Esophagus (tissue), 2 donors: Measurements from ENCODE around the gene THSD4. TPM values are rescaled to one million over a fixed set of nuclear protein-coding genes. Genes with fewer than 3 reads are reported as not detected.

Experiments
- H3K27ac ChIP-seq, 2 donors: one replicate each; pipeline ENCODE4 v1.5.1; 2013; ENCODE audit warnings: low read depth in 2 of 2, mild to moderate bottlenecking in 2 of 2, inconsistent platforms in 1 of 2, low read length in 1 of 2, moderate library complexity in 1 of 2
- H3K27me3 ChIP-seq, 2 donors: one replicate each; pipeline ENCODE4 v1.6.1; 2013; ENCODE audit warnings: low read length in 2 of 2, control low read depth in 1 of 2, mild to moderate bottlenecking in 1 of 2; ENCODE audit not compliant: insufficient read depth in 2 of 2, control insufficient read depth in 1 of 2
- H3K36me3 ChIP-seq, 2 donors: one replicate each; pipeline ENCODE4 v1.6.1; 2013; ENCODE audit warnings: low read length in 1 of 2; ENCODE audit not compliant: control insufficient read depth in 2 of 2, insufficient read depth in 2 of 2
- H3K4me1 ChIP-seq, 2 donors: one replicate each; pipeline ENCODE4 v1.6.1; 2013; ENCODE audit warnings: low read length in 1 of 2; ENCODE audit not compliant: control insufficient read depth in 2 of 2, insufficient read depth in 2 of 2
- H3K4me3 ChIP-seq, 2 donors: one replicate each; pipeline ENCODE4 v1.5.1; 2013; ENCODE audit warnings: low read length in 2 of 2, mild to moderate bottlenecking in 2 of 2, low read depth in 1 of 2, moderate library complexity in 1 of 2
- H3K9me3 ChIP-seq, 2 donors: one replicate each; pipeline ENCODE4 v1.6.1; 2013; ENCODE audit warnings: mild to moderate bottlenecking in 2 of 2, low read depth in 1 of 2, low read length in 1 of 2, moderate library complexity in 1 of 2; ENCODE audit not compliant: control insufficient read depth in 2 of 2, insufficient read depth in 1 of 2
- WGBS, 2 donors: extraction: QIAGEN DNeasy Blood & Tissue Kit; methylation state at CpG; one replicate each; pipeline ENCODE4 v1.1.7; 2013; 5-methylcytosine and 5-hydroxymethylcytosine counted together
- polyA plus RNA-seq, 2 donors: library from polyadenylated mRNA; stranded (reverse); fragments of 200-250 nt; gene quantifications; one replicate each; pipeline ENCODE4 v1.2.3, GENCODE V29; 2013
- donor health status: healthy with polysubstance abuse.
- donor health status: Bipolar disorder and iron deficiency.

THSD4 gene
- polyA plus RNA-seq, 2 donors, result 34.1 to 49.7 TPM

GRCh38 chr15:71612869-71613268 lies 497.6 kb downstream of the THSD4 start:
- Histone ChIP-seq H3K27me3 (no peaks in the 10 kb centered on the region), H3K9me3 (no peaks in the 10 kb centered on the region), H3K27ac (no peak overlapping the region), H3K4me3 (no peak overlapping the region), H3K36me3 (peaks cover 0 to 6% of the 10 kb centered on the region in 2 donors), H3K4me1 (peaks cover 0 to 2% of the 10 kb centered on the region in 2 donors)
- 82 to 86% methylated on average over 2 of the region's 2 CpGs for WGBS, 2 donors

DNA sequence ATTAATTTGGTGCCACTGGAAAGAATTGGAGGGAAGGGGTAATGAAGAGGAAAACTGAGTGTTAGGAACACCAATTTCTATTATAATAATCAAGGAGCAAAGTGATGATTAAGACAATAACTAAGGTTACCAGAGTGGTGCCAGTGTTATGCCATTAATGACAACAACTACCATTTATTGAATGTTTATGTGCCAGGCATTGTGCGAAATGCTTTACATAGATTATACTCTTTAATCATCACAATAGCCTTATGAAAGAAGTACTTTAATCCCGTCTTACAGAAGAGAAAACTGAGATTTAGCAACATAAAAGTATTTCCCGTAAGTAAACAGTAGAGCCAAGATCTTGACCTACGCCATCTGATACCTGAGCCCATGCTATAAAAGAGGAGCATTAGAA lies 507.8 kb downstream of the THSD4 start:
- Histone ChIP-seq H3K27ac (no peak overlapping the region), H3K36me3 (peaks cover 0 to 3% of the 10 kb centered on the region in 2 donors), H3K4me3 (no peak overlapping the region), H3K4me1 (no peaks in the 10 kb centered on the region), H3K27me3 (no peaks in the 10 kb centered on the region), H3K9me3 (no peaks in the 10 kb centered on the region)
- WGBS, 2 donors, result 77 to 80% methylated on average over 4 of the region's 4 CpGs

DNA sequence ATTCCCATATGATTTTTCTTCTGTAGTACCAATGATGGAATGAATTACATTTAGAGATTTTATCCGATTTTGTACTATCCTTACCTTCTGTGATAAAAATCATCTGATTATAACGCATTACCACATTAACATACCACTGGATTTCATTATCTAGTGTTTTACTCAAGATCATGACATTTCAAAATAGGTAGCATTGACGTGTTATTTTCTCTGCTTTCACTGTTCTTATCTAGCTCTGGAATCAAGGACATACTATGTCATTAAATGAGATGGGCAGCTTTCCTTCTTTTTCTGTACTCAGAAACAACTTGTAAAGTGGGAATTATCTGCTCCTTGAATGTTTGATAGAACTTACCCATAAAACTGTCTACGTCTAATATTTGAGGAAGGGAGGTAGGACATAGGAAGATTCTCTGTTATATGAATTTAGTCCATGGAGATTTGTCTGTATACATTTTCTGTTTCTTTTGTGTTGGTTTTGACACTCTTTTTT lies 511.4 kb downstream of the THSD4 start:
- no peaks in the 10 kb centered on the region for H3K27me3 ChIP-seq
- no peak overlapping the region for H3K27ac ChIP-seq
- no peaks in the 10 kb centered on the region for H3K4me1 ChIP-seq
- peaks cover 0 to 6% of the 10 kb centered on the region in 2 donors for H3K36me3 ChIP-seq
- no peak overlapping the region for H3K4me3 ChIP-seq
- 85 to 86% methylated on average over 4 of the region's 4 CpGs for WGBS, 2 donors
- H3K9me3 ChIP-seq, result no peaks in the 10 kb centered on the region

DNA sequence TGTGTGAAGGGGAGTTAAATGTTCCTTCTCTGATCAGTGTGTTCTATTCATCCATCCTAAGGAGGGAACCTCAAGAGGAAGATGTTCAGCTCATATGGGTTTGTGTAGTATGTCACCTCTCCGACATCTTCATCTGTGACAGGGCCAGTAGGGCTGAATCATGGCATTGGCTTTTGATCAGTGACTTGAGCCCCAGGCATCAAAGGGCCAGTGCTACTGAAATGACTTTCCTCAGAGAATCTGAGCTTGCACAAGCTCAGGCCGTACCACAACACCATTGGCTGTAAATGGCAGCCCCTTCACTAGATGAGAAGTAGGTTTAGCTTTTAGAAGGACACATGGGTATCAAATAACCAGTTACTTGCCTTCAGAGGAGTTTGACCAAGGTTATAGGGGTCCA lies 511.9 kb downstream of the THSD4 start:
- no peaks in the 10 kb centered on the region for H3K4me1 ChIP-seq
- H3K27ac ChIP-seq, result peak overlapping the region in 1 of 2 donors; percentile 13
- H3K36me3 ChIP-seq, result peaks cover 0 to 7% of the 10 kb centered on the region in 2 donors
- WGBS, 2 donors, result 70 to 78% methylated on average over 2 of the region's 2 CpGs
- H3K27me3 ChIP-seq, result no peaks in the 10 kb centered on the region
- H3K9me3 ChIP-seq, result no peaks in the 10 kb centered on the region
- H3K4me3 ChIP-seq, result no peak overlapping the region

DNA sequence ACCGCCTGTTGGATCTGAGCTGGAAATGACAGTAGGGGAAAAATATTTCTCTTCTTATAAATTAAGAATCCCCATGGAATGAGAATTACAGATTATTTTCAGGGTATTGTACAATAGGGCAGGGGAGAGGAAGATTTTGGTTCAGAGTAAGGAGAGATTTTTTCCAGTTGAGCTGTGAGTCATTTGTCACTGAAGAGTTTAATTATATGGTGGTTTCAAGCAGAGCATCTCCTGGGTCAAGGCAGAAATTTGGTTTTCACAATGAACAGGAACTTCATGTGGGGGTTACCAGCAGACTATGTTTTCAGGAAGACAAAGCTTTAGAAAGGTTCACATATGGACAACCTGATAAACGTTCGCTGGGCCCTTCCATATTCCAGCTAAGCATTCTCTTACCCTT lies 512.3 kb downstream of the THSD4 start:
- H3K4me1 ChIP-seq, result no peaks in the 10 kb centered on the region
- WGBS, 2 donors, result 81 to 82% methylated on average over 3 of the region's 3 CpGs
- no peak overlapping the region for H3K27ac ChIP-seq
- H3K9me3 ChIP-seq, result no peaks in the 10 kb centered on the region
- no peaks in the 10 kb centered on the region for H3K27me3 ChIP-seq
- H3K4me3 ChIP-seq, result no peak overlapping the region
- peaks cover 0 to 7% of the 10 kb centered on the region in 2 donors for H3K36me3 ChIP-seq

DNA sequence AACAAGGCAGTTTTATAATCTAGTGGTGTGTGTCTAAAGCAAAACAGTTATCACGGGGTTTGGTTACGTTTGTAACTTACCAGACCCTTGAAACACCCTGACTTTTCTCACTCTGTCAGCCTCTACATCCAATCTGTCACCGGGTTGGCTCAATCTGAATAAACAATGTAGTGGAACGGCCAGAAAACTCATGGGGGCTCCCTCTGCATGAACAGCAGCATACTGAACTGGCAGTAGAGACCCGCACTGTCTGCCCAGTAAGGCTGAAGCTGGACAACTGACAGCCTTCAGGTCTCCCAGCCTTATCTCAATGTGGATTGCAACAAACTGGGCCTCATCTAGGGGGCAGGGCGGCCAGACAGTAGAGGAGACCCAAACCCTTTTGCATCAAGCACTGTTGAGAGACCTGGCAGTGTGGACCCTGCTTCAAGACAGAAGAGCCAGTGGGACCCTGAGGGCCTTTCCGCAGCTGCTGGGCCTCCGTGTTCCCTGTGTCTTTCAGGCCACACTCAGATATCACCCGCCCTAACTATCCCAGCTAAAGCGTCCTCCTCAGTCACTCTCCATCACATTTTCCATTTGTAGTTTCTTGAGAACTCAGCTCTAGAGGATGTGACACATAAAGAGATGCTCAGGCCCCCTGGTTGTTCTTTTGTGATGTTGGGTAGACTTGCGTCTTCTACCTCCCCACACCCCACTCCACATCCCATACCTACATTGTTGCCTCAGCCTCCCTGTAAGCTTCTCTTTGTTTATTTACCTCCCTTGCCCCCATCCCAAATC lies 513.9 kb downstream of the THSD4 start:
- H3K36me3 ChIP-seq, result peaks cover 0 to 7% of the 10 kb centered on the region in 2 donors
- H3K4me3 ChIP-seq, result no peak overlapping the region
- no peaks in the 10 kb centered on the region for H3K4me1 ChIP-seq
- no peaks in the 10 kb centered on the region for H3K27me3 ChIP-seq
- no peaks in the 10 kb centered on the region for H3K9me3 ChIP-seq
- peak overlapping the region in 1 of 2 donors; percentile 67 for H3K27ac ChIP-seq
- WGBS, 2 donors, result 65 to 73% methylated on average over 11 of the region's 11 CpGs

DNA sequence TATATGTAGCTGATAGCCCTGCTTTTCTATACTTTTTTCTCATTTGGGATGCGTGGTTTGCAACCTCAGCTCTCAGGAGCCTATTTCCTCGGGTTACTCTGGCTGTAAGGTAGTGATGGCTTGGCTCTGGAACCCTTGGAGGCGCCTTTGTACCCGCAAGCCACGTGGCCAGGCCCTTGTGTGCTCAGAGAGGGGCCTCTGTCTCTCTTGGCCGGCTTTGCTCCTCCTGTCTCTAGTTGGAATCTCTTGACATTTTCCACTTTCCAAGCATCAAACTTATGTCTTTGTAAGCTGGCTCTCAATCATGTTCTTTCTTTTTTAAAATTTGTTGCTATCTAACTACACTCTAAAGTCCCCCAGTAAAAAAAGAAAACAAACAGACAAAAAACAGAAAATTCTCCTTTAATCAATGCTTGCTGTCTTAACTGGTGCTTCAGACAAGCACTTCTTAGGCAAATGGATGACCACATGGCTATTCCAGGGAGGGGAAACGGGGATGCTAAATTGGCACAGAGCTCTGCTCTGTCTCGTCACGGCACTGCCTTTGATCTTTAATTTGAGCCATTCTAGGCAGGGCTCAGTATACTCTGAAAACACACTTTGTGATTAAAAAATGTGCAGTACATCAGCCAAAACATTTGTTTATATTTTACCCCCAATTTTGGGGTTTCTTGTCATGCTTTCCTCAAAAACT lies 514.7 kb downstream of the THSD4 start:
- H3K4me3 ChIP-seq, result no peak overlapping the region
- no peaks in the 10 kb centered on the region for H3K4me1 ChIP-seq
- WGBS, 2 donors, result 44 to 64% methylated on average over 9 of the region's 9 CpGs
- H3K9me3 ChIP-seq, result no peaks in the 10 kb centered on the region
- no peaks in the 10 kb centered on the region for H3K27me3 ChIP-seq
- peaks cover 0 to 7% of the 10 kb centered on the region in 2 donors for H3K36me3 ChIP-seq
- peak overlapping the region; percentile 66 to 67 for H3K27ac ChIP-seq

DNA sequence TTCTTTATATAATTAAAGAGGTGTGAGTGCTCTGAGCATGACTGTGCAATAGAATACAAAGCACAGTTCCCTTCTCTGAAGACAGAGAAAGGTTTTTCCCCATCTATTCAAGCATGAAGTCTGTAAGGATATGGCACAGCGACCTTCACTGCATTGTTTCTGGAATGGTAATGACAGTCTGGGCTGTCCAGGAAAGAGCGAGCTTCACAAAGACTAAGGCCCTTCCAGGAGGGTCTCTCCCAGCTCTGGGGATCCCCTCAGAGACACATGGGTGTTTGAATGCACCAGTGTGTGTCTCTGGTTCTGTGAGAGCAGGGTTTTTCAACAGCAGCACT lies 515.2 kb downstream of the THSD4 start:
- 65 to 72% methylated on average over 2 of the region's 2 CpGs for WGBS, 2 donors
- H3K9me3 ChIP-seq, result no peaks in the 10 kb centered on the region
- no peaks in the 10 kb centered on the region for H3K27me3 ChIP-seq
- peaks cover 0 to 7% of the 10 kb centered on the region in 2 donors for H3K36me3 ChIP-seq
- no peaks in the 10 kb centered on the region for H3K4me1 ChIP-seq
- H3K4me3 ChIP-seq, result no peak overlapping the region
- H3K27ac ChIP-seq, result no peak overlapping the region

- no peak overlapping the region for H3K27ac ChIP-seq
- H3K27me3 ChIP-seq, result no peaks in the 10 kb centered on the region
- peaks cover 0 to 4% of the 10 kb centered on the region in 2 donors for H3K36me3 ChIP-seq
- H3K4me1 ChIP-seq, result no peaks in the 10 kb centered on the region
- H3K4me3 ChIP-seq, result no peak overlapping the region
- no peaks in the 10 kb centered on the region for H3K9me3 ChIP-seq
- 48 to 52% methylated on average over 3 of the region's 3 CpGs for WGBS, 2 donors
Observed at GRCh38 chr15:71632576-71633195, 517.4 kb downstream of the THSD4 start.
